ENCODE results near the gene VASH2. TPM values are rescaled to one million over a fixed set of nuclear protein-coding genes. Genes with fewer than 3 reads are reported as not detected.

VASH2 gene
- total RNA-seq, 1 experiment from 2014 or later = 303 TPM

DNA sequence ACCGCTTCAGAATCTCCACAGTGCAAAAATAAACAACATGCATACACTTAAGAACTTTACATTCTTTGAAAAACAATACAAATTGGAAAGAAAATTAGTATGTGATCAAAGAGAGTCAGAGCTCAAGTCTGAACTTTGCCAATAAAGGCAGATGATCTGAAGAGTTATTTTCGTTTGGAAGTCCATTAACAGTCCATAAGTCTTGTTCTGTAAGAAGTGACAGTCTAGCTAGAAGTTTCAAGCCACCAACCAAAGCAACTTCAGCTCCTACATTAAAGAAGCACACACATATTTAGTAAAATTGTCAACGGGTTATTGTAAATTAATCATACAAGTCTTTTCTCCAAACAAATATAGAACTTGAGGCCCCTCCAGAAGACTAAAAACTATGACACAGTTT lies 44.6 kb downstream of the VASH2 start:
- Mint-ChIP-seq H3K27ac (peak overlapping the region; percentile 60; the same call in 1 of the 2 replicates), H3K4me1 (peaks cover 14% of the 10 kb centered on the region), H3K36me3 (peaks cover 40% of the 10 kb centered on the region), H3K4me3 (no peak overlapping the region), H3K9me3 (no peaks in the 10 kb centered on the region), H3K27me3 (ENCODE audit: low read depth) (no peaks in the 10 kb centered on the region)
- ChIA-PET POLR2A (no interaction called here), CTCF (interaction anchor here (0.9 to 2.6 kb wide), 16 partner anchors 10 to 539 kb away, joined by 3 to 18 read pairs (median 4); no protein-coding TSS in a partner anchor)
- ATAC-seq = no peak
- no peak for DNase-seq (ENCODE audit: low spot score)
- TF ChIP-seq, protein P1, sequence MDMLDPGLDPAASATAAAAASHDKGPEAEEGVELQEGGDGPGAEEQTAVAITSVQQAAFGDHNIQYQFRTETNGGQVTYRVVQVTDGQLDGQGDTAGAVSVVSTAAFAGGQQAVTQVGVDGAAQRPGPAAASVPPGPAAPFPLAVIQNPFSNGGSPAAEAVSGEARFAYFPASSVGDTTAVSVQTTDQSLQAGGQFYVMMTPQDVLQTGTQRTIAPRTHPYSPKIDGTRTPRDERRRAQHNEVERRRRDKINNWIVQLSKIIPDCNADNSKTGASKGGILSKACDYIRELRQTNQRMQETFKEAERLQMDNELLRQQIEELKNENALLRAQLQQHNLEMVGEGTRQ (CRISPR knock-in tag; IDR thresholded peaks at IDR 0.05) = no peak
- TF ChIP-seq, protein P2, sequence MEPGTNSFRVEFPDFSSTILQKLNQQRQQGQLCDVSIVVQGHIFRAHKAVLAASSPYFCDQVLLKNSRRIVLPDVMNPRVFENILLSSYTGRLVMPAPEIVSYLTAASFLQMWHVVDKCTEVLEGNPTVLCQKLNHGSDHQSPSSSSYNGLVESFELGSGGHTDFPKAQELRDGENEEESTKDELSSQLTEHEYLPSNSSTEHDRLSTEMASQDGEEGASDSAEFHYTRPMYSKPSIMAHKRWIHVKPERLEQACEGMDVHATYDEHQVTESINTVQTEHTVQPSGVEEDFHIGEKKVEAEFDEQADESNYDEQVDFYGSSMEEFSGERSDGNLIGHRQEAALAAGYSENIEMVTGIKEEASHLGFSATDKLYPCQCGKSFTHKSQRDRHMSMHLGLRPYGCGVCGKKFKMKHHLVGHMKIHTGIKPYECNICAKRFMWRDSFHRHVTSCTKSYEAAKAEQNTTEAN (CRISPR knock-in tag; IDR thresholded peaks at IDR 0.05) = no peak
- TF ChIP-seq, protein P3, sequence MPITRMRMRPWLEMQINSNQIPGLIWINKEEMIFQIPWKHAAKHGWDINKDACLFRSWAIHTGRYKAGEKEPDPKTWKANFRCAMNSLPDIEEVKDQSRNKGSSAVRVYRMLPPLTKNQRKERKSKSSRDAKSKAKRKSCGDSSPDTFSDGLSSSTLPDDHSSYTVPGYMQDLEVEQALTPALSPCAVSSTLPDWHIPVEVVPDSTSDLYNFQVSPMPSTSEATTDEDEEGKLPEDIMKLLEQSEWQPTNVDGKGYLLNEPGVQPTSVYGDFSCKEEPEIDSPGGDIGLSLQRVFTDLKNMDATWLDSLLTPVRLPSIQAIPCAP (CRISPR knock-in tag; IDR thresholded peaks at IDR 0.05) = no peak
- TF ChIP-seq TP53 (CRISPR knock-in tag; IDR thresholded peaks at IDR 0.05) = no peak
- TF ChIP-seq, protein P4, sequence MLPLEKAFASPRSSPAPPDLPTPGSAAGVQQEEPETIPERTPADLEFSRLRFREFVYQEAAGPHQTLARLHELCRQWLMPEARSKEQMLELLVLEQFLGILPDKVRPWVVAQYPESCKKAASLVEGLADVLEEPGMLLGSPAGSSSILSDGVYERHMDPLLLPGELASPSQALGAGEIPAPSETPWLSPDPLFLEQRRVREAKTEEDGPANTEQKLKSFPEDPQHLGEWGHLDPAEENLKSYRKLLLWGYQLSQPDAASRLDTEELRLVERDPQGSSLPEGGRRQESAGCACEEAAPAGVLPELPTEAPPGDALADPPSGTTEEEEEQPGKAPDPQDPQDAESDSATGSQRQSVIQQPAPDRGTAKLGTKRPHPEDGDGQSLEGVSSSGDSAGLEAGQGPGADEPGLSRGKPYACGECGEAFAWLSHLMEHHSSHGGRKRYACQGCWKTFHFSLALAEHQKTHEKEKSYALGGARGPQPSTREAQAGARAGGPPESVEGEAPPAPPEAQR (CRISPR knock-in tag; IDR thresholded peaks at IDR 0.05) = no peak
- TF ChIP-seq, protein P5, sequence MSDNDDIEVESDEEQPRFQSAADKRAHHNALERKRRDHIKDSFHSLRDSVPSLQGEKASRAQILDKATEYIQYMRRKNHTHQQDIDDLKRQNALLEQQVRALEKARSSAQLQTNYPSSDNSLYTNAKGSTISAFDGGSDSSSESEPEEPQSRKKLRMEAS (CRISPR knock-in tag; IDR thresholded peaks at IDR 0.05) = no peak
- TF ChIP-seq, protein P6, sequence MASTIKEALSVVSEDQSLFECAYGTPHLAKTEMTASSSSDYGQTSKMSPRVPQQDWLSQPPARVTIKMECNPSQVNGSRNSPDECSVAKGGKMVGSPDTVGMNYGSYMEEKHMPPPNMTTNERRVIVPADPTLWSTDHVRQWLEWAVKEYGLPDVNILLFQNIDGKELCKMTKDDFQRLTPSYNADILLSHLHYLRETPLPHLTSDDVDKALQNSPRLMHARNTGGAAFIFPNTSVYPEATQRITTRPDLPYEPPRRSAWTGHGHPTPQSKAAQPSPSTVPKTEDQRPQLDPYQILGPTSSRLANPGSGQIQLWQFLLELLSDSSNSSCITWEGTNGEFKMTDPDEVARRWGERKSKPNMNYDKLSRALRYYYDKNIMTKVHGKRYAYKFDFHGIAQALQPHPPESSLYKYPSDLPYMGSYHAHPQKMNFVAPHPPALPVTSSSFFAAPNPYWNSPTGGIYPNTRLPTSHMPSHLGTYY (CRISPR knock-in tag; IDR thresholded peaks at IDR 0.05) = no peak
- no peak for TF ChIP-seq ZBTB21 (CRISPR knock-in tag; IDR thresholded peaks at IDR 0.05; ENCODE audit: borderline replicate concordance)
- TF ChIP-seq GABPB1 (CRISPR knock-in tag; IDR thresholded peaks at IDR 0.05) = no peak
- TF ChIP-seq, protein P7, sequence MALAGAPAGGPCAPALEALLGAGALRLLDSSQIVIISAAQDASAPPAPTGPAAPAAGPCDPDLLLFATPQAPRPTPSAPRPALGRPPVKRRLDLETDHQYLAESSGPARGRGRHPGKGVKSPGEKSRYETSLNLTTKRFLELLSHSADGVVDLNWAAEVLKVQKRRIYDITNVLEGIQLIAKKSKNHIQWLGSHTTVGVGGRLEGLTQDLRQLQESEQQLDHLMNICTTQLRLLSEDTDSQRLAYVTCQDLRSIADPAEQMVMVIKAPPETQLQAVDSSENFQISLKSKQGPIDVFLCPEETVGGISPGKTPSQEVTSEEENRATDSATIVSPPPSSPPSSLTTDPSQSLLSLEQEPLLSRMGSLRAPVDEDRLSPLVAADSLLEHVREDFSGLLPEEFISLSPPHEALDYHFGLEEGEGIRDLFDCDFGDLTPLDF (CRISPR knock-in tag; IDR thresholded peaks at IDR 0.05) = no peak
- TF ChIP-seq ETV6 (CRISPR knock-in tag; IDR thresholded peaks at IDR 0.05) = no peak
- TF ChIP-seq, protein P8, sequence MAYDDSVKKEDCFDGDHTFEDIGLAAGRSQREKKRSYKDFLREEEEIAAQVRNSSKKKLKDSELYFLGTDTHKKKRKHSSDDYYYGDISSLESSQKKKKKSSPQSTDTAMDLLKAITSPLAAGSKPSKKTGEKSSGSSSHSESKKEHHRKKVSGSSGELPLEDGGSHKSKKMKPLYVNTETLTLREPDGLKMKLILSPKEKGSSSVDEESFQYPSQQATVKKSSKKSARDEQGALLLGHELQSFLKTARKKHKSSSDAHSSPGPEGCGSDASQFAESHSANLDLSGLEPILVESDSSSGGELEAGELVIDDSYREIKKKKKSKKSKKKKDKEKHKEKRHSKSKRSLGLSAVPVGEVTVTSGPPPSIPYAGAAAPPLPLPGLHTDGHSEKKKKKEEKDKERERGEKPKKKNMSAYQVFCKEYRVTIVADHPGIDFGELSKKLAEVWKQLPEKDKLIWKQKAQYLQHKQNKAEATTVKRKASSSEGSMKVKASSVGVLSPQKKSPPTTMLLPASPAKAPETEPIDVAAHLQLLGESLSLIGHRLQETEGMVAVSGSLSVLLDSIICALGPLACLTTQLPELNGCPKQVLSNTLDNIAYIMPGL (CRISPR knock-in tag; IDR thresholded peaks at IDR 0.05) = no peak
- no peak for TF ChIP-seq ZNF416 (CRISPR knock-in tag; IDR thresholded peaks at IDR 0.05)
- TF ChIP-seq SP1 (CRISPR knock-in tag; conservative IDR thresholded peaks at IDR 0.05) = no peak
- TF ChIP-seq, protein P9, sequence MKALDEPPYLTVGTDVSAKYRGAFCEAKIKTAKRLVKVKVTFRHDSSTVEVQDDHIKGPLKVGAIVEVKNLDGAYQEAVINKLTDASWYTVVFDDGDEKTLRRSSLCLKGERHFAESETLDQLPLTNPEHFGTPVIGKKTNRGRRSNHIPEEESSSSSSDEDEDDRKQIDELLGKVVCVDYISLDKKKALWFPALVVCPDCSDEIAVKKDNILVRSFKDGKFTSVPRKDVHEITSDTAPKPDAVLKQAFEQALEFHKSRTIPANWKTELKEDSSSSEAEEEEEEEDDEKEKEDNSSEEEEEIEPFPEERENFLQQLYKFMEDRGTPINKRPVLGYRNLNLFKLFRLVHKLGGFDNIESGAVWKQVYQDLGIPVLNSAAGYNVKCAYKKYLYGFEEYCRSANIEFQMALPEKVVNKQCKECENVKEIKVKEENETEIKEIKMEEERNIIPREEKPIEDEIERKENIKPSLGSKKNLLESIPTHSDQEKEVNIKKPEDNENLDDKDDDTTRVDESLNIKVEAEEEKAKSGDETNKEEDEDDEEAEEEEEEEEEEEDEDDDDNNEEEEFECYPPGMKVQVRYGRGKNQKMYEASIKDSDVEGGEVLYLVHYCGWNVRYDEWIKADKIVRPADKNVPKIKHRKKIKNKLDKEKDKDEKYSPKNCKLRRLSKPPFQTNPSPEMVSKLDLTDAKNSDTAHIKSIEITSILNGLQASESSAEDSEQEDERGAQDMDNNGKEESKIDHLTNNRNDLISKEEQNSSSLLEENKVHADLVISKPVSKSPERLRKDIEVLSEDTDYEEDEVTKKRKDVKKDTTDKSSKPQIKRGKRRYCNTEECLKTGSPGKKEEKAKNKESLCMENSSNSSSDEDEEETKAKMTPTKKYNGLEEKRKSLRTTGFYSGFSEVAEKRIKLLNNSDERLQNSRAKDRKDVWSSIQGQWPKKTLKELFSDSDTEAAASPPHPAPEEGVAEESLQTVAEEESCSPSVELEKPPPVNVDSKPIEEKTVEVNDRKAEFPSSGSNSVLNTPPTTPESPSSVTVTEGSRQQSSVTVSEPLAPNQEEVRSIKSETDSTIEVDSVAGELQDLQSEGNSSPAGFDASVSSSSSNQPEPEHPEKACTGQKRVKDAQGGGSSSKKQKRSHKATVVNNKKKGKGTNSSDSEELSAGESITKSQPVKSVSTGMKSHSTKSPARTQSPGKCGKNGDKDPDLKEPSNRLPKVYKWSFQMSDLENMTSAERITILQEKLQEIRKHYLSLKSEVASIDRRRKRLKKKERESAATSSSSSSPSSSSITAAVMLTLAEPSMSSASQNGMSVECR (CRISPR knock-in tag; IDR thresholded peaks at IDR 0.05; ENCODE audit: borderline replicate concordance) = no peak
- no peak for TF ChIP-seq ZNF423 (CRISPR knock-in tag; IDR thresholded peaks at IDR 0.05)
- TF ChIP-seq, protein P10, sequence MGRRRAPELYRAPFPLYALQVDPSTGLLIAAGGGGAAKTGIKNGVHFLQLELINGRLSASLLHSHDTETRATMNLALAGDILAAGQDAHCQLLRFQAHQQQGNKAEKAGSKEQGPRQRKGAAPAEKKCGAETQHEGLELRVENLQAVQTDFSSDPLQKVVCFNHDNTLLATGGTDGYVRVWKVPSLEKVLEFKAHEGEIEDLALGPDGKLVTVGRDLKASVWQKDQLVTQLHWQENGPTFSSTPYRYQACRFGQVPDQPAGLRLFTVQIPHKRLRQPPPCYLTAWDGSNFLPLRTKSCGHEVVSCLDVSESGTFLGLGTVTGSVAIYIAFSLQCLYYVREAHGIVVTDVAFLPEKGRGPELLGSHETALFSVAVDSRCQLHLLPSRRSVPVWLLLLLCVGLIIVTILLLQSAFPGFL (CRISPR knock-in tag; IDR thresholded peaks at IDR 0.05; ENCODE audit: borderline replicate concordance) = no peak
- TF ChIP-seq, protein P11, sequence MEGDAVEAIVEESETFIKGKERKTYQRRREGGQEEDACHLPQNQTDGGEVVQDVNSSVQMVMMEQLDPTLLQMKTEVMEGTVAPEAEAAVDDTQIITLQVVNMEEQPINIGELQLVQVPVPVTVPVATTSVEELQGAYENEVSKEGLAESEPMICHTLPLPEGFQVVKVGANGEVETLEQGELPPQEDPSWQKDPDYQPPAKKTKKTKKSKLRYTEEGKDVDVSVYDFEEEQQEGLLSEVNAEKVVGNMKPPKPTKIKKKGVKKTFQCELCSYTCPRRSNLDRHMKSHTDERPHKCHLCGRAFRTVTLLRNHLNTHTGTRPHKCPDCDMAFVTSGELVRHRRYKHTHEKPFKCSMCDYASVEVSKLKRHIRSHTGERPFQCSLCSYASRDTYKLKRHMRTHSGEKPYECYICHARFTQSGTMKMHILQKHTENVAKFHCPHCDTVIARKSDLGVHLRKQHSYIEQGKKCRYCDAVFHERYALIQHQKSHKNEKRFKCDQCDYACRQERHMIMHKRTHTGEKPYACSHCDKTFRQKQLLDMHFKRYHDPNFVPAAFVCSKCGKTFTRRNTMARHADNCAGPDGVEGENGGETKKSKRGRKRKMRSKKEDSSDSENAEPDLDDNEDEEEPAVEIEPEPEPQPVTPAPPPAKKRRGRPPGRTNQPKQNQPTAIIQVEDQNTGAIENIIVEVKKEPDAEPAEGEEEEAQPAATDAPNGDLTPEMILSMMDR (IDR thresholded peaks at IDR 0.05) = no peak

Measured in WTC11 (cell line).